Measurements from ENCODE around the gene CHM.

CHM gene

DNA sequence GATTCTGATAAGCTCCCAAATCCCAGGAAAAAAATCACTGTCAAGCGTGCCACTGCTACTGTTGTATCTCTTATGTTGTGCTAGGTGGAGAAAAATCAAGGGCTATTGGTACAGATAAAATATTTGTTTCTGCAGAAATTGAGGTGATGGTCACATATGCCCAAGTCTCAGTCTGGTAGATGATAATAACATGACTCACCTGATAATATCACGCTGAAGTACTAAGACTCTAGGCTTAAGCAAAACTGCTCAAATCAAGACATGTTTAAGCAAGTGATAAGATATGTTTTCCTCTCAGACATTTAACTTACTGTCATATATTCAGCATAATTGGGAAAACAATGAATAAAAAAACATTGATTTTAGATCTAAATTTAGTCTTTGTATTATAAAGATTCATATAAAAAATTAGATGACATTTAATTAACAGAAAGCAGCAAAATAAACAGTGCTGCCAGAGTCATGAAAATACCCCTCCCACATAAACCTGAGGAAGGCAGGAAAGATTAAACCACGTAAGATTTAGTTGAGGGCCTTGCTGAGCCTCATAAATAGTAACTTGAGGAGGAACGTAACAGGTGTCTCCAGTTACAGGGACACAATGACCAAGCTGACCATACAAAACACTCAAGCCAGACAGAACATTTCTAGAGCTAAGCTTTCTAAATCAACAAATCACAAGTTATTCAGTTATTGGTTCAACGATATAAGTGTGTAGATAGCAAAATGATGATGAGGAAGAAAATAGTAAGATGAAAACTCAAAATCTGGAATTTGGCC lies 143.5 kb downstream of the CHM start:
- no peak for DNase-seq

GRCh38 chrX:85897362-85898126 lies 149.8 kb downstream of the CHM start:
- no peak for DNase-seq

DNA sequence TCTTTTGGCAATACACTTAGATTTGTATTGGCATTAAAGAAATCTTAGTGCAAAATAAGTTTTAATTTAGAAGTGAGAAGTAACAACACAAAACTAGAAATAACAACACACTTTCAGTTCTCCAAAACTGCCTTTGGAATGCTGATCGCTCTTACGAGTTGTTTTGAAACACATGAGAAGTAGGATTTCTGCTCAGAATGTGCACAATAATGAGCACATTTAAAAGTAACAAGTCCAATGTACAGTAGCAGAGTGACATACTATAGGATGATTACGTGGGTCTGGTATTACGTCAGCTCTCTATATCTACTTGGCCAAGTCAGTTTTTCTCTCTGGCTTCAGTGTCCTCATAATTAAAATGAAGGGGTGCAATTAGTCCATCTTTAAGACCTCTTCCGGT lies 164.8 kb downstream of the CHM start:
- no peak for DNase-seq

DNA sequence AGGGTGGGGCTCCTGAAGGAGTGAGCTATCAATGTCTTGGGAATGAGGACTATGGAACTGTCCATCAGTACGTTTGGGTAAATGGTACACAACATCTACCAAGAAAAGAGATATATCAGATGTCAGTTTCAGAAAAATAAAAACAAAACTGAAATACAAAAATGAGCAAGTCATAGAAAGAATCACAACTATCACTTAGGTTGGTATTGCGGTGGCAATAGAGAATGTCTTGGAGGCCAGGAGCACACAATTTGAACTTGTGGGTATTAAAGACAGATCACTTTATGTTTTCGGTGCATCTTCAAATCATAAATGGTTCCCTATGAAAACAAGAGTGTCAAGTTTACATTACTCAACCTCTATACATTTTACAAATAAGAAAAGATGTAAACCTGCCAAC lies 176.8 kb downstream of the CHM start:
- no peak for DNase-seq

DNA sequence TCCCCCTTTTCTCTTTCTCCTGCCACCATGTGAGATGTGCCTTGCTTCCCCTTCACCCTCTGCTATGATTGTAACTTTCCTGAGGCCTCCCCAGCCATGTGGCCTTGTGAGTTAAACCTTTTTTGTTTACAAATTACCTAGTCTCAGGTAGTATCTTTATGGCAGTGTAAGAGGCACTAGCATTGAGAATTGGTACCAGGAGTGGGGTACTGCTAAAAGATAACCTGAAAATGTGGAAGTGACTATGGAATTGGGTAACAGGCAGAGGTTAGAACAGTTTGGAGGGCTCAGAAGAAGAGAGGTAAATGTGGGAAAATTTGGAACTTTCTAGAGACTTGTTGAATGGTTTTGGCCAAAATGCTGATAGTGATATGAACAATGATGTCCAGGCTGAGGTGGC lies 182.0 kb downstream of the CHM start:
- DNase-seq, result no peak

GRCh38 chrX:85859426-85859825 lies 187.9 kb downstream of the CHM start:
- no peak for DNase-seq

DNA sequence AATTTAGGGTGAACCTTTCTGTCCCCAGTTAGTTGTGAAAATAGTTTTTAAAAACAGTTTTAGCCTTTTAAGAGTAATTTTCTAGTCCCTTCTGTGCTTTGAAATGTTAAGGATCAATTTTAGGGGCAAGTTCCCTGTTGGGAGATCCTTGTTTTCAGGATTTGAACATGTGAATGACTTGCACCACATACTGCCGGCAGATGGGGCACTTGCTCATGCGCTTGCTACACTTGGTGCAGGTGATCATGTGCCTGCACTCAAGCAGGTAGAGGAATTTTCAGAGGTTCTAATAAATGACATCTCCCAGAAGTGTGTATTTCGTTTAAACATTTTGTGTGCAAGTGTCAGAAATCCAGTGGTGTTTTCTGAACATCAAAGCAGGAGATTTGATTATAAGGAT lies 195.9 kb downstream of the CHM start:
- DNase-seq, result peak; percentile 56

DNA sequence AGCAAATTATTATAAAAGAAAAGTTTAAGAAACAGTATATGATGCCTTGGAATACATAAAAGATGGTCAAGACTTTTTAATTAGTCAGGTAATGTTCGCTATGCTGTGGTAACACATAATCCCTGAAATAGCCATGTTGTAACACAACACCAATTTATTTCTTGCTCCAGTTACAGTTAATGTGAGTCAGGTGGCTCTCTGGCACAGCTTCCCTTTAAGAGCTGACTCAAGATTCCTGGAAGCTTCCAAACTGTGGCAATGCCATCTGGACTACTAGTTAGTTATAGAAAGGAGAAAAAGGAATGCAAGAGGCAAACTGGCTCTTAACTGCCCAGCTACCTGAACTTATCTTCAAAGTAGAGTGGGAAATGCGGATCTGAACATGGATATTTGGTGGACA lies 210.5 kb downstream of the CHM start:
- peak; percentile 29 for DNase-seq

DNA sequence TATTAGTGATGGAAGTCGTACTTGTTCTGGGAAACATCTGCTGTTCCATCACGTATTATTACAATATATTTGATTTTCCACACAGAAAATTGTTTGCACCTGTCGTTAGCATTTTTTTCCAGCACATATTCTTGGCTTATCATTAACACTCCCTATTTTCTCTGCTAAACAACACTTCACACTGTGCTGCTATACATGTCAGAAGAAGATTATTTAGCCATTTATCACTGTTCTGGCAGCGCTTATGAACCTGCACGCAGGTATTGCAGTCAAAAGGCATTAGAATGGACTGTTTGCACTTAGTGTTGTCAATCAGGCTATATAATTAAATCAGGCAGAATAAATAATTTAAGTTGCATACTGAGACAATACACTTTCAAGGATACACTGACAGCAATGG lies 218.6 kb downstream of the CHM start:
- no peak for DNase-seq

GRCh38 chrX:85815203-85815751 lies 232.1 kb downstream of the CHM start:
- peak; percentile 3 for DNase-seq
